ENCODE results near the gene GTF2A1. TPM values are rescaled to one million over a fixed set of nuclear protein-coding genes. Genes with fewer than 3 reads are reported as not detected.

The GTF2A1 gene
- total RNA-seq, 1 experiment from 2014 or later: 24.4 TPM

DNA sequence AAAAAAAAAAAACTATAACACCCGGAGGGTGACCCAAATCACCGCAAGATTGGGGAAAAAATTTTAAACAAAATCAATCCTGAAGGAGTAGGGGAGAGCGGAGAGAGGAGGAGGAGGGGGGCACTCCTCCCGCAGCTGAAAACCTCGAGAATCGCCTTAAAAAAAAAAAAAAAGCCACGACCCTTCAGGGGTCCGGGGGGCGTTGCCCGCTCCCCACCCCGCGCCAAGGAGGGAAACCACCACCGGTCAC, 254 bp downstream of the GTF2A1 start:
- no TSS peak for BruUV-seq (replicated peaks)
- peaks cover 5% of the 10 kb centered on the region for H3F3A ChIP-seq (ENCODE audit: low read length, unreplicated experiment)
- H3K79me2 ChIP-seq (ENCODE audit: low read length): peaks cover 48% of the 10 kb centered on the region
- DNase-seq: no peak
- H3K27ac ChIP-seq (ENCODE audit: low read length): peak overlapping the region; percentile 61
- ChIA-PET POLR2A (ENCODE audit: unreplicated experiment) (interaction anchor here (0.5 to 0.8 kb wide), 5 partner anchors 11 to 263 kb away, joined by 3 to 15 read pairs (median 3); no protein-coding TSS in a partner anchor), CTCF (no interaction called here)
- no peak for ATAC-seq
- no peaks in the 10 kb centered on the region for H3K27me3 ChIP-seq (ENCODE audit: low read length)
- H3K4me2 ChIP-seq (ENCODE audit: low read length): peak overlapping the region; percentile 85
- H3K4me1 ChIP-seq (ENCODE audit: insufficient read depth, low read length): peaks cover 23% of the 10 kb centered on the region
- no peak for TF ChIP-seq EZH2phosphoT487 (IDR thresholded peaks at IDR 0.05; ENCODE audit: borderline replicate concordance, low read length)
- TF ChIP-seq, protein P1, sequence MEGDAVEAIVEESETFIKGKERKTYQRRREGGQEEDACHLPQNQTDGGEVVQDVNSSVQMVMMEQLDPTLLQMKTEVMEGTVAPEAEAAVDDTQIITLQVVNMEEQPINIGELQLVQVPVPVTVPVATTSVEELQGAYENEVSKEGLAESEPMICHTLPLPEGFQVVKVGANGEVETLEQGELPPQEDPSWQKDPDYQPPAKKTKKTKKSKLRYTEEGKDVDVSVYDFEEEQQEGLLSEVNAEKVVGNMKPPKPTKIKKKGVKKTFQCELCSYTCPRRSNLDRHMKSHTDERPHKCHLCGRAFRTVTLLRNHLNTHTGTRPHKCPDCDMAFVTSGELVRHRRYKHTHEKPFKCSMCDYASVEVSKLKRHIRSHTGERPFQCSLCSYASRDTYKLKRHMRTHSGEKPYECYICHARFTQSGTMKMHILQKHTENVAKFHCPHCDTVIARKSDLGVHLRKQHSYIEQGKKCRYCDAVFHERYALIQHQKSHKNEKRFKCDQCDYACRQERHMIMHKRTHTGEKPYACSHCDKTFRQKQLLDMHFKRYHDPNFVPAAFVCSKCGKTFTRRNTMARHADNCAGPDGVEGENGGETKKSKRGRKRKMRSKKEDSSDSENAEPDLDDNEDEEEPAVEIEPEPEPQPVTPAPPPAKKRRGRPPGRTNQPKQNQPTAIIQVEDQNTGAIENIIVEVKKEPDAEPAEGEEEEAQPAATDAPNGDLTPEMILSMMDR (conservative IDR thresholded peaks at IDR 0.05; ENCODE audit: low read depth, low read length): no peak
- no peak for TF ChIP-seq EZH2 (IDR thresholded peaks at IDR 0.05; ENCODE audit: low read length, unreplicated experiment)
- no peaks in the 10 kb centered on the region for H4K20me1 ChIP-seq (ENCODE audit: low read length)
- H2AFZ ChIP-seq (ENCODE audit: low read length): peak overlapping the region; percentile 52
- intact Hi-C loops (cut with micrococcal nuclease): no loop called here
- H3K9me3 ChIP-seq (ENCODE audit: low read length): no peaks in the 10 kb centered on the region
- H3K36me3 ChIP-seq (ENCODE audit: low read depth, low read length): peaks cover under 1% of the 10 kb centered on the region; the same call in 1 of the 2 replicates
- no peaks in the 10 kb centered on the region for H3K9me2 ChIP-seq (replicated peaks; ENCODE audit: low read length)
- H3K4me3 ChIP-seq (ENCODE audit: low read length): peak overlapping the region; percentile 94
- peak overlapping the region; percentile 94 for H3K9ac ChIP-seq (ENCODE audit: low read length)

GRCh38 chr14:81219759-81220579, 790 bp downstream of the GTF2A1 start:
- Histone ChIP-seq H3K27me3 (ENCODE audit: low read length) (no peaks in the 10 kb centered on the region), H3K9ac (ENCODE audit: low read length) (peak overlapping the region; percentile 97), H3K27ac (ENCODE audit: low read length) (peak overlapping the region; percentile 83), H3K36me3 (ENCODE audit: low read depth, low read length) (peaks cover 6% of the 10 kb centered on the region; the same call in 1 of the 2 replicates), H3K4me1 (ENCODE audit: insufficient read depth, low read length) (peaks cover 23% of the 10 kb centered on the region), H2AFZ (ENCODE audit: low read length) (peak overlapping the region; percentile 74), H3K4me2 (ENCODE audit: low read length) (peak overlapping the region; percentile 92), H3K4me3 (ENCODE audit: low read length) (peak overlapping the region; percentile 97), H3K79me2 (ENCODE audit: low read length) (peaks cover 53% of the 10 kb centered on the region), H3K9me2 (replicated peaks; ENCODE audit: low read length) (no peaks in the 10 kb centered on the region), H3K9me3 (ENCODE audit: low read length) (no peaks in the 10 kb centered on the region), H3F3A (ENCODE audit: low read length, unreplicated experiment) (peaks cover 5% of the 10 kb centered on the region), H4K20me1 (ENCODE audit: low read length) (no peaks in the 10 kb centered on the region)
- DNase-seq: peak; percentile 24
- ATAC-seq: peak; percentile 6
- TSS peak; percentile 96 for BruUV-seq (replicated peaks)
- TF ChIP-seq, protein P1 (conservative IDR thresholded peaks at IDR 0.05; ENCODE audit: low read depth, low read length): no peak
- TF ChIP-seq EZH2phosphoT487 (IDR thresholded peaks at IDR 0.05; ENCODE audit: borderline replicate concordance, low read length) (no peak), EZH2 (IDR thresholded peaks at IDR 0.05; ENCODE audit: low read length, unreplicated experiment) (no peak)
- ChIA-PET CTCF (no interaction called here), POLR2A (ENCODE audit: unreplicated experiment) (interaction anchor here (0.5 to 0.9 kb wide), 4 partner anchors 12 to 278 kb away, joined by 3 to 9 read pairs (median 3); partner anchors contain the start of gene CEP128)
- intact Hi-C loops (cut with micrococcal nuclease): loop anchor here (1.0 to 5.0 kb wide), 6 partner anchors 17 to 245 kb away; partner anchors contain the start of gene STON2
